ENCODE results near the gene MAP2K6.

GRCh38 chr17:69558796-69559195 lies 144.3 kb downstream of the MAP2K6 start:
- TF ChIP-seq CTCF (IDR thresholded peaks at IDR 0.05 in 8 of 11, conservative IDR thresholded peaks at IDR 0.05 in 3 of 11), result no peak
- TF ChIP-seq POLR2A (IDR thresholded peaks at IDR 0.05), result no peak
- no peak for TF ChIP-seq POLR2AphosphoS5 (IDR thresholded peaks at IDR 0.05)

Measured in spleen (tissue), 7 donors.